ENCODE results near the gene STH.

STH gene

DNA sequence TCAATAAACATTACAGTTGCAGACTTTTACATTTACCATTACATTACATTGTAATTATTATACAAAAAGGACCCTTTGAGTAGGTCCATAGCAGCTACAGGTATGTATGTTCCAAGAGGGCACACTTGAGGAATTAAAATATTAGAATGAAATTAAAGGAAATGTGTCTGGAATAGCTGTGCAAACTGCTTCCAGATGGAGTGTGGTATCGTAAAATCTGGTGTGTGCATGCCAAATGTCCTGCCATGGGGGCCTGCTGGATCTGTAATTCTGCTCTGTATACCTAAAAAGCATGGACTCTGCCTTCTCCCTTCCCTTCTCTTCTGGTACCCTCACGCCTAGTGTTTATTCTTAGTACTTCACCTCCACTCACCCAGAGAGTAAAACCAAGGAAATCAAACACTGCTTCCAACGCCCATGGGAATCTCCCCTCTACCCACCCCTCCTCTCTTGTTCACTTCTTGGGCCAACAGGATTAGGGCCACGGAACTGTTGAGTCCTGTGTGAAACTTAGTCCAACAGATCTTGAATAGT lies 38.7 kb downstream of the STH start:
- TF ChIP-seq, protein P1, sequence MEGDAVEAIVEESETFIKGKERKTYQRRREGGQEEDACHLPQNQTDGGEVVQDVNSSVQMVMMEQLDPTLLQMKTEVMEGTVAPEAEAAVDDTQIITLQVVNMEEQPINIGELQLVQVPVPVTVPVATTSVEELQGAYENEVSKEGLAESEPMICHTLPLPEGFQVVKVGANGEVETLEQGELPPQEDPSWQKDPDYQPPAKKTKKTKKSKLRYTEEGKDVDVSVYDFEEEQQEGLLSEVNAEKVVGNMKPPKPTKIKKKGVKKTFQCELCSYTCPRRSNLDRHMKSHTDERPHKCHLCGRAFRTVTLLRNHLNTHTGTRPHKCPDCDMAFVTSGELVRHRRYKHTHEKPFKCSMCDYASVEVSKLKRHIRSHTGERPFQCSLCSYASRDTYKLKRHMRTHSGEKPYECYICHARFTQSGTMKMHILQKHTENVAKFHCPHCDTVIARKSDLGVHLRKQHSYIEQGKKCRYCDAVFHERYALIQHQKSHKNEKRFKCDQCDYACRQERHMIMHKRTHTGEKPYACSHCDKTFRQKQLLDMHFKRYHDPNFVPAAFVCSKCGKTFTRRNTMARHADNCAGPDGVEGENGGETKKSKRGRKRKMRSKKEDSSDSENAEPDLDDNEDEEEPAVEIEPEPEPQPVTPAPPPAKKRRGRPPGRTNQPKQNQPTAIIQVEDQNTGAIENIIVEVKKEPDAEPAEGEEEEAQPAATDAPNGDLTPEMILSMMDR (IDR thresholded peaks at IDR 0.05; ENCODE audit: insufficient read depth, low read depth, low read length, missing control alignments), result no peak
- DNase-seq (ENCODE audit: low read depth), result no peak
- no peak overlapping the region for H3K4me3 ChIP-seq (ENCODE audit: low read length)

DNA sequence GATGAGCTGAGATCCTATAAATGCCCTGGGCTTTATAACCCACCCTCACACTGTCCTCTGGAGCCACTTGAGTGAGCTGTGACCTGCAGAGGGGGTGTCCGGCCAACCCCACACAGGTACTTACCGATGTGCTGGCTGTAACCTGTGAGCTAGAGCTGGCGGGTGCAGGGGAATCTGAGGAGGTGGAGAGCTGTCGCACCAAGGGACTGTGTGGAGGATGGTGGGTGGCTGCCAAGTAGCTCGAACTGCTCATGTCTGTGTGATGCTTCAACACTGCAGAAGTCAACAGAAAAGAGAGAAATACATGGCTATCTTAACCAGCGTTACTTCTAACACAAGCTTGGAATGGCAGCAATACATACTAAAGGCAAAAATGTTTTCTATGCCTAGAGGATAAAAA lies 39.4 kb downstream of the STH start:
- TF ChIP-seq, protein P1 (IDR thresholded peaks at IDR 0.05; ENCODE audit: insufficient read depth, low read depth, low read length, missing control alignments), result no peak
- no peak overlapping the region for H3K4me3 ChIP-seq (ENCODE audit: low read length)
- no peak for DNase-seq (ENCODE audit: low read depth)

DNA sequence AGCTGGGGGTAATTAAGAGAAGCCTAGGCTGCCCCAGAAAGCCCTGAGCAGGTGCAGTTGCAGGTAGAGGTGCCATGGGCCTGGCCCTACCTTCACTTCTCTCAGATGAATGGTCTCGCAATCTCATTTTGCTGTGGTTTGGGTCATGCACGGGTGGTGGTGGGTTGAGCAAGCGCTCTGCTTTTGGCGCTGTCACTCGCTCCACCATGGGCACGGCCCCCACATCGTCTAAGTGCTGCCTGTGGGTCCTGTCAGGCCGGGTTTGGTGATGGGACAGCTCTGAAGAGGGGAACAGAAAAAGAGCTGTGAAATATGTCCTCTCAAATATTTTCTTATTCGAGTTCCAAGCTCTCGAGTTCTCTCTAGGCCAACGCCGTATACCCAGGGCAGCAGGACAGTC lies 39.9 kb downstream of the STH start:
- DNase-seq (ENCODE audit: low read depth), result no peak
- TF ChIP-seq, protein P1 (IDR thresholded peaks at IDR 0.05; ENCODE audit: insufficient read depth, low read depth, low read length, missing control alignments), result no peak
- H3K4me3 ChIP-seq (ENCODE audit: low read length), result no peak overlapping the region

DNA sequence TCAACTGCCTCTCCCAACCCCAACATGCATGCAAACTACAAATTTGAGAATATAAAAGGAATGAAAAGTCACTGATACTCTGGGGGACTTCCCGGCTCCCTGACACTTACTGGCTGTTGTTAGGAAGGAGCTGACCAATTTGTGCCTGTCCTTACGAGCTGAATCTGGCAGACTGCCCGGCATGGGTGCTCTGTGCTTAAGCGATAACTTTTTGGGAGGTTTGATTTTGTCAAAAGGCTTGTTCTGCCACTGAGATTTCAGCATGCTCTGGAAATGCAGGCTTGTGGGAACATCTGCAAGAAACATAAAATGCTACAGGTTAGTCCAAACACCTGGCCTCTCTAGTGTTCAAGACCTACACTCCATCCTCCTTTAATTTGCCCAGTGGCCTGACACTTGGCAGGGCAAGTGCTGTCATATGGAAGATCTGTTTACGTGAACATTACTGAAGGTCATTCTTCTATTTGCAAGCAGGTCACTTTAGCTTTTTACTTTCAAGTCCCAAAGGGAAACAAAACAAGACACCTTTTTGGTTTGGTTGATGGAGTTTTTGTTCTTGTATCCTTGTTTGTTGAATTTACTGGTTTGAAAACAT lies 40.6 kb downstream of the STH start:
- TF ChIP-seq, protein P1 (IDR thresholded peaks at IDR 0.05; ENCODE audit: insufficient read depth, low read depth, low read length, missing control alignments), result no peak
- DNase-seq (ENCODE audit: low read depth), result no peak
- no peak overlapping the region for H3K4me3 ChIP-seq (ENCODE audit: low read length)

DNA sequence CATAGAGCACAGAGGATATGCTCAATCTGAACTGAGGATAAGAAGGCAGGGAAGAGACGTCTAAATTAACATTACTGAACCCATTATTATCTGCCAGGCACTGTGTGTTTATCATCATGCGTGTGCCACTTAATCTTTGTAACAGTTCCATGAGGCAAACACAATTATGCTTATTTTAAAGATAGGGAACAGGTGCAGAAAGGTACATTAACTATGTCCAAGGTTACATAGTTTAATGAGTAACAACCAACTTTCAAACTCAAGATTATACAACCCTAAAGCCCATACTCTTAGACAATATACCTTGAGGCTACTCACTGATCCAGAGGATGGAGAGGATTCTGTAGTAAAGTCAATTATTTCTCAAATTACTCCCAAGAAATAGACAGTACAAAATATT lies 43.2 kb downstream of the STH start:
- TF ChIP-seq, protein P1 (IDR thresholded peaks at IDR 0.05; ENCODE audit: insufficient read depth, low read depth, low read length, missing control alignments), result no peak
- DNase-seq (ENCODE audit: low read depth), result no peak
- H3K4me3 ChIP-seq (ENCODE audit: low read length), result no peak overlapping the region

DNA sequence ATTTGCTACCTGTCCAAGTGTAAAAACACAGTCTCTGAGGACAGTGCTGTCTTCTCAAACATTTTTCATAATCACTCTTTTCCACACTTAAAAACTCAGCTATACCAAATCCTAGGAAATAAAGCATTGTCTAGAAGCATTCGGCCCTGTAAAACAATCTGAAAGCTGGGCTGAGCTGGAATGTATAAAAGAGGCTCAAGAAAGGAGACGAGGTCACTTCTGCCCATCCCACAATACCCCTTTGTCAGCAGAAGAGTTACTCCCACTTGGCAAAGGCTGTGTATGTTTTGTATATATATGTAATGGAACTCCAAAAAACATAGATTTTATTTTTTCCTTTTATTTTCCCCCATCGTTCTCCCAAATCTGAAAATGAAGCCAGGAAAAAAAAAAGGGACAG lies 43.9 kb downstream of the STH start:
- no peak for DNase-seq (ENCODE audit: low read depth)
- no peak overlapping the region for H3K4me3 ChIP-seq (ENCODE audit: low read length)
- TF ChIP-seq, protein P1 (IDR thresholded peaks at IDR 0.05; ENCODE audit: insufficient read depth, low read depth, low read length, missing control alignments), result no peak

DNA sequence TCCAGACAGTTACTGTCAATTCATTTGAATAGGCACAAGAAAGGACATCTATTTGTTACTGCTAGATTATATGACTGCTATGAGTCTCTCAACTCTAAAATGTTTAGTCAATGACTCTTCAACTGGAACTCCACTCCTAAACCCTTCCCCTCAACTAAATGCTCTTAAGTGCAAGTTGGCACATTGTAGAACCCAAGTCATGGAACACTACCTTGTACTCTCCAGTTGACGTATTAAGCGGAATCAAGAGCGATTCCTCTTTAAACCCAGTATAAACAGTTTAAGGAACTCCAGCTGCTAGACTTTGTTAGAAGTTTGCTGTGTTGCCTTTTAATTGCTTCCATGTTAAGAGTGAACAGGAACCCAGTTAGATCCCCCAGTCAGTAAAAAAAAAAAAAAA lies 44.6 kb downstream of the STH start:
- TF ChIP-seq, protein P1 (IDR thresholded peaks at IDR 0.05; ENCODE audit: insufficient read depth, low read depth, low read length, missing control alignments), result no peak
- no peak for DNase-seq (ENCODE audit: low read depth)

More for the DNA sequence above, 44.6 kb downstream of the STH start:
- H3K4me3 ChIP-seq (ENCODE audit: low read length), result no peak overlapping the region

Measured in epithelial cell of esophagus (primary cell).